Measurements from ENCODE around the gene DLG4. TPM values are rescaled to one million over a fixed set of nuclear protein-coding genes. Genes with fewer than 3 reads are reported as not detected.
A peak's percentile ranks its signal among the peaks of the same experiment; 100 is the strongest.

Gene DLG4
- total RNA-seq, 1 donor from 2014 or later = 45.6 TPM

DNA sequence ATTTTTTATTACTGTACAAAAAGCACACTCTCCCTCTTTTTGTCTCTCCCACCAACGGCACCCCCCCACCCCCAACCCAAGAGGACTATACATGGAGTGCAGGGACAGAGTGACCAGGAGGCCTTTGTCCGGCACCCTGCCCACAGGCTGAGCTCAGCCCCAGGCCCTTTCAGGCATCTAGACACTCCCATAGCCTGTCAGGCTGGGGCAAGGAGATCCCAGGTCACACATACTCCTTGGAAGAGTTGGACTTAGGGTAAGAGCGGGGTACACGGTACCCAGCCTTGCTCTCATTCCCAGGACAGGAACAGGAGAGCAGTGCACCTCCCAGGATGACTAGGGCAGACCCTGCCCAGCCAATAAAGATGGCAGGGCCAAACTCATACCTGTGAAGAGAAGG lies 40.5 kb upstream of the DLG4 start:
- no peak for FAIRE-seq
- Mint-ChIP-seq H3K36me3 (ENCODE audit: low read depth, unreplicated experiment) (peaks cover 13% of the 10 kb centered on the region), H3K9me3 (ENCODE audit: unreplicated experiment) (no peaks in the 10 kb centered on the region), H3K4me1 (ENCODE audit: low read depth, unreplicated experiment) (no peaks in the 10 kb centered on the region), H3K27ac (ENCODE audit: unreplicated experiment) (no peak overlapping the region), H3K27me3 (ENCODE audit: low read depth, unreplicated experiment) (peaks cover 14% of the 10 kb centered on the region), H3K4me3 (ENCODE audit: unreplicated experiment) (peak overlapping the region; percentile 45)
- Histone ChIP-seq H3K27me3 (ENCODE audit: insufficient read depth, low read length) (peaks cover 14% of the 10 kb centered on the region), H4K20me1 (ENCODE audit: insufficient read depth, low read length) (no peaks in the 10 kb centered on the region), H3K9me3 (ENCODE audit: insufficient read depth, low read depth, low read length) (no peaks in the 10 kb centered on the region), H3K36me3 (ENCODE audit: insufficient read depth, low read length) (no peaks in the 10 kb centered on the region), H3K79me2 (ENCODE audit: insufficient read depth, low read length) (no peaks in the 10 kb centered on the region), H3K4me3 (ENCODE audit: insufficient read depth, low read depth, low read length) (no peak overlapping the region), H2AFZ (ENCODE audit: low read depth, low read length) (no peak overlapping the region), H3K27ac (ENCODE audit: low read depth, low read length) (no peak overlapping the region), H3K4me1 (ENCODE audit: insufficient read depth, low read length) (peaks cover 12% of the 10 kb centered on the region), H3K4me2 (ENCODE audit: low read length) (no peak overlapping the region), H3K9ac (ENCODE audit: low read length) (no peak overlapping the region)
- TF ChIP-seq EZH2 (IDR thresholded peaks at IDR 0.05; ENCODE audit: insufficient read depth, low read length) = no peak
- TF ChIP-seq, protein P1, sequence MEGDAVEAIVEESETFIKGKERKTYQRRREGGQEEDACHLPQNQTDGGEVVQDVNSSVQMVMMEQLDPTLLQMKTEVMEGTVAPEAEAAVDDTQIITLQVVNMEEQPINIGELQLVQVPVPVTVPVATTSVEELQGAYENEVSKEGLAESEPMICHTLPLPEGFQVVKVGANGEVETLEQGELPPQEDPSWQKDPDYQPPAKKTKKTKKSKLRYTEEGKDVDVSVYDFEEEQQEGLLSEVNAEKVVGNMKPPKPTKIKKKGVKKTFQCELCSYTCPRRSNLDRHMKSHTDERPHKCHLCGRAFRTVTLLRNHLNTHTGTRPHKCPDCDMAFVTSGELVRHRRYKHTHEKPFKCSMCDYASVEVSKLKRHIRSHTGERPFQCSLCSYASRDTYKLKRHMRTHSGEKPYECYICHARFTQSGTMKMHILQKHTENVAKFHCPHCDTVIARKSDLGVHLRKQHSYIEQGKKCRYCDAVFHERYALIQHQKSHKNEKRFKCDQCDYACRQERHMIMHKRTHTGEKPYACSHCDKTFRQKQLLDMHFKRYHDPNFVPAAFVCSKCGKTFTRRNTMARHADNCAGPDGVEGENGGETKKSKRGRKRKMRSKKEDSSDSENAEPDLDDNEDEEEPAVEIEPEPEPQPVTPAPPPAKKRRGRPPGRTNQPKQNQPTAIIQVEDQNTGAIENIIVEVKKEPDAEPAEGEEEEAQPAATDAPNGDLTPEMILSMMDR (IDR thresholded peaks at IDR 0.05; ENCODE audit: insufficient read depth, low read depth, low read length) = no peak
- DNase-seq (ENCODE audit: low read depth) = no peak

DNA sequence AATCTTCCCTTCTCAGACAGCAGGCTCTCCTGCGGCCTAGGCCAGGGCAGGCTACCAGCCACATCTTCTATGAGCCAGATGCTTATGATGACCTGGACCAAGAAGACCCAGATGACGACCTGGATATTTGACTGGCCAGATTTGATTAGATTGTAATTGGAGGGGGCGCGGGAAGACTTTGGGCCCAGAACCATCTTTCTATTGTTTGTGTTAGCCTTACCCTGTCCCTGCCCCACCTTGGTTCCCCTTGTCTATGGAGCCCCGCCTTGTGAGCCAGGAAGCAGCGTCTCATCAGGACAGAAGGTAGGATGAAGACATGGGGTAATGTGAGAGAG lies 39.9 kb upstream of the DLG4 start:
- no peak overlapping the region for H3K9ac ChIP-seq (ENCODE audit: low read length)
- peaks cover 5% of the 10 kb centered on the region for H3K36me3 ChIP-seq (ENCODE audit: insufficient read depth, low read length)
- H3K4me1 ChIP-seq (ENCODE audit: insufficient read depth, low read length) = peaks cover 12% of the 10 kb centered on the region
- H3K4me3 ChIP-seq (ENCODE audit: insufficient read depth, low read depth, low read length) = no peak overlapping the region
- Mint-ChIP-seq H3K36me3 (ENCODE audit: low read depth, unreplicated experiment) (peaks cover 15% of the 10 kb centered on the region), H3K4me1 (ENCODE audit: low read depth, unreplicated experiment) (no peaks in the 10 kb centered on the region), H3K4me3 (ENCODE audit: unreplicated experiment) (no peak overlapping the region), H3K27ac (ENCODE audit: unreplicated experiment) (no peak overlapping the region), H3K9me3 (ENCODE audit: unreplicated experiment) (no peaks in the 10 kb centered on the region), H3K27me3 (ENCODE audit: low read depth, unreplicated experiment) (peaks cover 14% of the 10 kb centered on the region)
- no peaks in the 10 kb centered on the region for H3K9me3 ChIP-seq (ENCODE audit: insufficient read depth, low read depth, low read length)
- DNase-seq (ENCODE audit: low read depth) = no peak
- TF ChIP-seq, protein P1 (IDR thresholded peaks at IDR 0.05; ENCODE audit: insufficient read depth, low read depth, low read length) = no peak
- no peak for TF ChIP-seq EZH2 (IDR thresholded peaks at IDR 0.05; ENCODE audit: insufficient read depth, low read length)
- no peak overlapping the region for H2AFZ ChIP-seq (ENCODE audit: low read depth, low read length)
- H3K27me3 ChIP-seq (ENCODE audit: insufficient read depth, low read length) = peaks cover 14% of the 10 kb centered on the region
- no peak for FAIRE-seq
- no peaks in the 10 kb centered on the region for H4K20me1 ChIP-seq (ENCODE audit: insufficient read depth, low read length)
- H3K79me2 ChIP-seq (ENCODE audit: insufficient read depth, low read length) = no peaks in the 10 kb centered on the region
- no peak overlapping the region for H3K4me2 ChIP-seq (ENCODE audit: low read length)
- H3K27ac ChIP-seq (ENCODE audit: low read depth, low read length) = no peak overlapping the region

DNA sequence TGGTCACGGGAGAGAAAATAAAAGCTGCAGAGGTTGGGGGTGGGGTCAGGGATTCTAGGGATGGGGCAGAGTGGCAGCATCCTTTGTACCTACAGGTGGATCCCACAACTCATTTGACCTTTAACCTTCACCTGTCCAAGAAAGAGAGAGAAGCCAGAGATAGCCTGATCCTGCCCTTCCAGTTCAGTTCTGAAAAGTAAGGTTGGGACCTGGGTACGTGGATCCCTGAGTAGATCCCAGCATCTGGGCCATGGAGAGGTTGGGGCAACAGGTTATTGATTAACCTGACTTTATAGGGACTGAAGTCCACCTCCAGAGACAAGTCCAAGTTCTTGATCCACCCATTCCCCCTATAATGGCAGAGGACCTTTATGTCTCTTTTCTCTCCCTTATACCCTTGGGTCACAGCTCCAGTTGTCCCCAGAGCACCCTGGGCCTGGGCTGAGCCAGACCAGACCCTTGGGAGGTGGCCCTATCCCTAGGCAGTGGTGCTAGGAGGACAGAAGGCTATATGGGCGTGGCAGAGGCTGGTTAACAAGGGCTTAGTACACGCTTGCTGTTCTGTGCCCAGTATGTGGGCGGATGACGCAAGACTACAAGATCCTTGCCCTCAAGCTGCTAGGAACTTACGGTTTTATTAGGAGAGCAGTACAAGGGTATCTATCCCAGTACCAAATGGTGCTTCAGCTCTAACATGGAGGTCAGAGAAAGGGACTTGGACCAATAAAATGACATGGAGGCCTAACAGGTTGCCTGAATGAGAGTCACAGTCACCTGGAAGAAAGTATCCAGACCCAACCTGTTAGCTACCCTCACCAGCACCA lies 39.3 kb upstream of the DLG4 start:
- Histone ChIP-seq H3K4me2 (ENCODE audit: low read length) (no peak overlapping the region), H3K27ac (ENCODE audit: low read depth, low read length) (no peak overlapping the region), H3K4me1 (ENCODE audit: insufficient read depth, low read length) (peaks cover 12% of the 10 kb centered on the region), H3K79me2 (ENCODE audit: insufficient read depth, low read length) (peaks cover 3% of the 10 kb centered on the region), H3K36me3 (ENCODE audit: insufficient read depth, low read length) (peaks cover 11% of the 10 kb centered on the region), H4K20me1 (ENCODE audit: insufficient read depth, low read length) (no peaks in the 10 kb centered on the region), H3K9me3 (ENCODE audit: insufficient read depth, low read depth, low read length) (no peaks in the 10 kb centered on the region), H3K27me3 (ENCODE audit: insufficient read depth, low read length) (peaks cover 14% of the 10 kb centered on the region), H2AFZ (ENCODE audit: low read depth, low read length) (no peak overlapping the region), H3K9ac (ENCODE audit: low read length) (no peak overlapping the region), H3K4me3 (ENCODE audit: insufficient read depth, low read depth, low read length) (no peak overlapping the region)
- no peak overlapping the region for H3K4me3 Mint-ChIP-seq (ENCODE audit: unreplicated experiment)
- FAIRE-seq = no peak
- no peak for DNase-seq (ENCODE audit: low read depth)
- H3K36me3 Mint-ChIP-seq (ENCODE audit: low read depth, unreplicated experiment) = peaks cover 15% of the 10 kb centered on the region
- peaks cover 2% of the 10 kb centered on the region for H3K4me1 Mint-ChIP-seq (ENCODE audit: low read depth, unreplicated experiment)
- TF ChIP-seq, protein P1 (IDR thresholded peaks at IDR 0.05; ENCODE audit: insufficient read depth, low read depth, low read length) = no peak
- no peak for TF ChIP-seq EZH2 (IDR thresholded peaks at IDR 0.05; ENCODE audit: insufficient read depth, low read length)
- no peak overlapping the region for H3K27ac Mint-ChIP-seq (ENCODE audit: unreplicated experiment)
- no peaks in the 10 kb centered on the region for H3K9me3 Mint-ChIP-seq (ENCODE audit: unreplicated experiment)
- H3K27me3 Mint-ChIP-seq (ENCODE audit: low read depth, unreplicated experiment) = peaks cover 14% of the 10 kb centered on the region
